Measurements from ENCODE around the gene KRTAP10-1. TPM values are rescaled to one million over a fixed set of nuclear protein-coding genes. Genes with fewer than 3 reads are reported as not detected.

KRTAP10-1 gene, protein sequence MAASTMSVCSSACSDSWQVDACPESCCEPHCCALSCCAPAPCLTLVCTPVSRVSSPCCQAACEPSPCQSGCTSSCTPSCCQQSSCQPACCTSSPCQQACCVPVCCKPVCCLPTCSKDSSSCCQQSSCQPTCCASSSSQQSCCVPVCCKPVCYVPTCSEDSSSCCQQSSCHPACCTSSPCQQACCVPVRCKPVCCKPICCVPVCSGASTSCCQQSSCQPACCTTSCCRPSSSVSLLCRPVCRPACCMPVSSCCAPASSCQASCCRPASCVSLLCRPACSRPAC
- total RNA-seq: not detected in 2 replicates

DNA sequence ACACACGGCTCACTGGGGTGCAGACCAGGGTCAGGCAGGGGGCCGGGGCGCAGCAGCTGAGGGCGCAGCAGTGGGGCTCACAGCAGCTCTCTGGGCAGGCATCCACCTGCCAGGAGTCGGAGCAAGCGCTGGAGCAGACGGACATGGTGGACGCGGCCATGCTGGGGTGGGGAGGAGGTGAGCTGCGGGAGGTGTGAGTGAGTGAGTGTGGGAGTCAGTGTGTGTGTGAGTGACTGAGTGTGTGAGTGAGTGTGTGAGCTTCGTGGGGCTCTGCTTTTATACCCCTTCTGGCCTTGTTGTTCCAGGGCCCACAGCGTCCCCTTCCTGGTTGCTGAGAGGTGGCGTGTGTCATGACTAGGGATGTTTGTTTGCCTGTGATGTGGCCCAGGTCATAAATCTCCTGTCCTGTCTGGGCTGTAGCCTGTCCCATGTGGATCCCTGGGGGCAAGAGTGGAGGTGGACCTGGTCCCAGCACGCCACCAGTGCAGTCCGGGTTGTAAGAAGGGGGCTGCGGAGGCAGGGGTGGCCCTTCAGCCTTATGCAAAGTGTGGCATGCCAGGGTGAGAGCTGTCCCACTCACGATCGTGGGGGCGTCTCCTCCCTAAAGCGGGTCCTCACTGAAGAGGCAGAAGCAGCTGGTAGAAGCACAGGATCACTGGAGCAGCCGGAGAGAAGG is at the start of gene KRTAP10-1:
Gene KRTAP10-1 (minus strand): TSS at position 205 of the 676 bp plus-strand sequence. CDS start 45 bp downstream, at position 160.

DNA sequence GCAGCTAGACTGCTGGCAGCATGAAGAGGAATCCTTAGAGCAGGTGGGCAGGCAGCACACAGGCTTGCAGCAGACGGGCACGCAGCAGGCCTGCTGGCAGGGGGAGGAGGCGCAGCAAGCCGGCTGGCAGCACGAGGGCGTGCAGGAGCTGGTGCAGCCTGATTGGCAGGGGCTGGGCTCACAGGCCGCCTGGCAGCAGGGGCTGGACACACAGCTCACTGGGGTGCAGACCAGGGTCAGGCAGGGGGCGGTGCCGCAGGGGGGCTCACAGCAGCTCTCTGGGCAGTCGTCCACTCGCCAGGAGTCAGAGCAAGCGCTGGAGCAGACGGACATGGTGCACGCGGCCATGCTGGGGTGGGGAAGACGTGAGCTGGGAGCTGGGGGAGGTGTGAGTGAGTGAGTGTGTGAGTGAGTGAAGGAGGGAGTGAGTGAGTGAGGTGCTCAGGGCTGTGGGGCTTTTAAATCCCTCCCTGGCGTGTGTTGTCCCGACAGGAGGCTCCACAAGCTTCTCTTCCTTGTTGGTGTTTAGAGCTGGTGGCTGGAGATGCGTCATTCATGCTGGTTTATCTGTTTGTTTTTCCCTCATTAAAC is 40.3 kb upstream of the KRTAP10-1 start, which contains the start of gene KRTAP10-5:
Gene KRTAP10-5 (minus strand): TSS at position 374 of the 591 bp plus-strand sequence. CDS start 26 bp downstream, at position 348.

DNA sequence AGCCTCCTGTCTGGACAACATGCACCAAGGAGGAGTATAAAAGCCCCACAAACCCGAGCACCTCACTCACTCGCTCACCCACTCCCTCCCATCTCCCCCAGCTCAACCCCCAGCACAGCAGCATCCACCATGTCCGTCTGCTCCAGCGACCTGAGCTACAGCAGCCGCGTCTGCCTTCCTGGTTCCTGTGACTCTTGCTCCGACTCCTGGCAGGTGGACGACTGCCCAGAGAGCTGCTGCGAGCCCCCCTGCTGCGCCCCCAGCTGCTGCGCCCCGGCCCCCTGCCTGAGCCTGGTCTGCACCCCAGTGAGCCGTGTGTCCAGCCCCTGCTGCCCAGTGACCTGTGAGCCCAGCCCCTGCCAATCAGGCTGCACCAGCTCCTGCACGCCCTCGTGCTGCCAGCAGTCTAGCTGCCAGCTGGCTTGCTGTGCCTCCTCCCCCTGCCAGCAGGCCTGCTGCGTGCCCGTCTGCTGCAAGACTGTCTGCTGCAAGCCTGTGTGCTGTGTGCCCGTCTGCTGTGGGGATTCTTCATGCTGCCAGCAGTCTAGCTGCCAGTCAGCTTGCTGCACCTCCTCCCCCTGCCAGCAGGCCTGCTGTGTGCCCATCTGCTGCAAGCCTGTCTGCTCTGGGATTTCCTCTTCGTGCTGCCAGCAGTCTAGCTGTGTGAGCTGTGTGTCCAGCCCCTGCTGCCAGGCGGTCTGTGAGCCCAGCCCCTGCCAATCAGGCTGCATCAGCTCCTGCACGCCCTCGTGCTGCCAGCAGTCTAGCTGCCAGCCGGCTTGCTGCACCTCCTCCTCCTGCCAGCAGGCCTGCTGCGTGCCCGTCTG is 33.8 kb upstream of the KRTAP10-1 start, which contains the start of gene KRTAP10-4:
Gene KRTAP10-4 (plus strand): TSS at position 100 of the 827 bp plus-strand sequence. CDS start 30 bp downstream, at position 130.

DNA sequence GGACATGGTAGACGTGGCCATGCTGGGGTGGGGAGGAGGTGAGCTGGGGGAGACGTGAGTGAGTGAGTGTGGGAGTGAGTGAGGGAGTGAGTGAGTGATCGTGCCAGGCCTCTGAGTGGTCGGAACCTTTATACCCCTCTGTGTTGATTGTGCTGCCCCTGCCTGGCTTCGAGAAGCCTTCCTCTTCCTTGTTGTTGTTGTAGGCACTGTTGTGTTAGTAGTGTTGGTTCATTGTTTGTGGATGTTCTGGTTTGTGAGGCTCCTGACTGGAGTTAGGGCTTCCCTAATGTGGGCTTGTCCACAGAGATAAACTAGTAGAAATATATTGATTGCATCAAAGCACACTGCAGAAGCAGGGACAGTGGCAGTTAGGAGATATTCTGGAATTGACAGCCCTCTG is 18.7 kb upstream of the KRTAP10-1 start, which contains the start of gene KRTAP10-3:
Gene KRTAP10-3 (minus strand): TSS at position 101 of the 400 bp plus-strand sequence. CDS start 80 bp downstream, at position 21.

DNA sequence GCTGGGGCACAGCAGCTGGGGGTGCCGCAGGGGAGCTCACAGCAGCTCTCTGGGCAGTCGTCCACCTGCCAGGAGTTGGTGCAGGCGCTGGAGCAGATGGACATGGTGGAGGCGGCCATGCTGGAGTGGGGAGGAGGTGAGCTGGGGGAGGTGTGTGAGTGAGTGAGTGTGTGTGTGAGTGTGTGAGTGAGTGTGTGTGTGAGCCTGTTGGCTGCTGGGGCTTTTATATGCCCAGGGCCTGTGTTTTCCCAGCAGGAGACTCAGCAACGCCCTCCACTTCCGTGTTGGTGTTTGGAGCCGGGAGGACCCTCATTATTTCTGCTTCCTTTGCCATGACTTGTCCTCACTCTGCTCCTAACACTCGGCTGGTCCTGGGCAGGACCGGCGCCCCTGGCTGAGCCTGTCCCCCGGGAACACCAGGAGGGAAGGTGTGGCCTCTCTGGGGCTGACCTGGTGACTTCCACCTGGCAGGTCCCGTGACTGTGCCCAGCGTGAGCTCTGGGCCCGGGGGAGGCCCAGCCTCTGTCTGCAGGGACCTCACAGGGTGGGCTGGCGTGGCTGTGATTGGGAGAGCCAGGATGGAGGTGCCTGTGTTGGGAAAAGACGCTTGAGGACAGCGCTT is 11.5 kb upstream of the KRTAP10-1 start, which contains the start of gene KRTAP10-2:
Gene KRTAP10-2 (minus strand): TSS at position 166 of the 622 bp plus-strand sequence. CDS start 47 bp downstream, at position 119.

Other genes starting within 250 kb of the KRTAP10-1 start
- 113 and 239 TPM in 2 replicates for gene PFKL, start 240.1 kb downstream of the KRTAP10-1 start, total RNA-seq
- gene CFAP410, start 200.8 kb downstream of the KRTAP10-1 start, total RNA-seq: 5.1 and 7.9 TPM in 2 replicates
- gene TRPM2, start 186.6 kb downstream of the KRTAP10-1 start, total RNA-seq: under 0.01 and 0.24 TPM in 2 replicates
- 0.43 and 0.72 TPM in 2 replicates for gene LRRC3, start 84.7 kb downstream of the KRTAP10-1 start, total RNA-seq
- not detected in 2 replicates for gene KRTAP10-2, start 11.3 kb upstream of the KRTAP10-1 start, total RNA-seq
- gene KRTAP10-3, start 18.6 kb upstream of the KRTAP10-1 start, total RNA-seq: not detected in 2 replicates
- not detected in 2 replicates for gene KRTAP10-4, start 33.5 kb upstream of the KRTAP10-1 start, total RNA-seq
- not detected in 2 replicates for gene KRTAP10-5, start 40.4 kb upstream of the KRTAP10-1 start, total RNA-seq
- not detected in 2 replicates for gene KRTAP10-6, start 52.3 kb upstream of the KRTAP10-1 start, total RNA-seq
- gene KRTAP10-7, start 60.4 kb upstream of the KRTAP10-1 start, total RNA-seq: not detected in 2 replicates
- gene KRTAP10-8, start 71.9 kb upstream of the KRTAP10-1 start, total RNA-seq: not detected in 2 replicates
- gene KRTAP10-9, start 86.9 kb upstream of the KRTAP10-1 start, total RNA-seq: not detected in 2 replicates
- gene KRTAP10-10, start 97.2 kb upstream of the KRTAP10-1 start, total RNA-seq: not detected in 2 replicates
- not detected in 2 replicates for gene KRTAP10-11, start 106.2 kb upstream of the KRTAP10-1 start, total RNA-seq
- gene KRTAP12-4, start 114.5 kb upstream of the KRTAP10-1 start, total RNA-seq: not detected in 2 replicates
- gene KRTAP12-3, start 117.7 kb upstream of the KRTAP10-1 start, total RNA-seq: not detected in 2 replicates
- not detected in 2 replicates for gene KRTAP12-2, start 126.7 kb upstream of the KRTAP10-1 start, total RNA-seq
- gene KRTAP12-1, start 142.0 kb upstream of the KRTAP10-1 start, total RNA-seq: not detected in 2 replicates
- not detected in 2 replicates for gene KRTAP10-12, start 157.0 kb upstream of the KRTAP10-1 start, total RNA-seq
- gene TSPEAR, start 171.4 kb upstream of the KRTAP10-1 start, total RNA-seq: not detected in 2 replicates

All from tracheal epithelial cell (primary cell).